DND-41 (cell line): ENCODE data around the gene LSS.

ENCODE experiments used
- ATAC-seq: fragments of 200-7000 bp; cut with Tn5 transposase; 3 replicates; pipeline ENCODE4 v1.9.1; 2021; ENCODE audit warnings: low read depth; ENCODE audit not compliant: insufficient read depth
- DNase-seq: peaks from one replicate; pipeline ENCODE4 v3.0.0-alpha.2; 2020
- H2AFZ ChIP-seq: 2 replicates; pipeline ENCODE4 v1.6.0; 2012; ENCODE audit warnings: low read depth, low read length
- H3K27ac ChIP-seq: 2 replicates; pipeline ENCODE4 v1.5.1; 2012; ENCODE audit warnings: low read length, inconsistent platforms
- H3K27me3 ChIP-seq: fragments of 200-600 bp; sonication (generic); 2 replicates; pipeline ENCODE4 v1.6.0; 2012; ENCODE audit warnings: low read length, mild to moderate bottlenecking, inconsistent platforms; ENCODE audit not compliant: insufficient read depth, poor library complexity
- H3K36me3 ChIP-seq: 2 replicates; pipeline ENCODE4 v1.5.1; 2012; ENCODE audit warnings: low read length, inconsistent platforms; ENCODE audit not compliant: insufficient read depth
- H3K4me1 ChIP-seq: 2 replicates; pipeline ENCODE4 v1.5.1; 2012; ENCODE audit warnings: mild to moderate bottlenecking, low read length; ENCODE audit not compliant: insufficient read depth
- H3K4me2 ChIP-seq: 2 replicates; pipeline ENCODE4 v1.6.0; 2012; ENCODE audit warnings: mild to moderate bottlenecking, moderate library complexity, low read length, inconsistent platforms; ENCODE audit not compliant: insufficient read depth
- H3K4me3 ChIP-seq, 2 experiments: fragments of 200-600 bp in 1 of 2; shearing (Covaris generic) in 1 of 2; 2 replicates each; pipeline ENCODE4 v1.5.1; 2012 to 2016; ENCODE audit warnings: inconsistent platforms in 2 of 2, low read length in 2 of 2, mild to moderate bottlenecking in 2 of 2, low read depth in 1 of 2, moderate library complexity in 1 of 2
- H3K79me2 ChIP-seq: 2 replicates; pipeline ENCODE4 v1.6.0; 2012; ENCODE audit warnings: low read length, inconsistent platforms; ENCODE audit not compliant: insufficient read depth
- H3K9ac ChIP-seq: 2 replicates; pipeline ENCODE4 v1.6.0; 2012; ENCODE audit warnings: low read depth, mild to moderate bottlenecking, inconsistent platforms, low read length, moderate library complexity
- H3K9me3 ChIP-seq: 2 replicates; pipeline ENCODE4 v1.5.1; 2012; ENCODE audit warnings: low read length, moderate library complexity, mild to moderate bottlenecking, inconsistent platforms; ENCODE audit not compliant: insufficient read depth, severe bottlenecking
- H4K20me1 ChIP-seq: 2 replicates; pipeline ENCODE4 v1.6.0; 2012; ENCODE audit warnings: low read length; ENCODE audit not compliant: insufficient read depth
- CTCF ChIP-seq: IDR thresholded peaks from 2 replicates; pipeline ENCODE4 v1.5.1; 2012; ENCODE audit warnings: borderline replicate concordance, low read length, moderate library complexity, mild to moderate bottlenecking; ENCODE audit not compliant: poor library complexity, severe bottlenecking; ENCODE audit errors: extremely low read depth
- EZH2 ChIP-seq: IDR thresholded peaks from 3 replicates; pipeline ENCODE4 v1.6.1; 2012; ENCODE audit warnings: borderline replicate concordance, low read depth, mild to moderate bottlenecking, moderate library complexity, low read length, inconsistent platforms; ENCODE audit not compliant: severe bottlenecking

Gene LSS

GRCh38 chr21:46159841-46160656 lies 68.5 kb downstream of the LSS start:
- Histone ChIP-seq H3K4me1 (no peaks in the 10 kb centered on the region), H2AFZ (no peak overlapping the region), H3K9me3 (peaks cover 3% of the 10 kb centered on the region), H3K27ac (no peak overlapping the region), H3K27me3 (no peaks in the 10 kb centered on the region), H3K4me2 (no peak overlapping the region), H3K79me2 (no peaks in the 10 kb centered on the region), H3K9ac (no peak overlapping the region), H4K20me1 (peaks cover 3% of the 10 kb centered on the region; the same call in 1 of the 2 replicates), H3K4me3 (no peak overlapping the region), H3K36me3 (no peaks in the 10 kb centered on the region)
- TF ChIP-seq CTCF, result no peak
- TF ChIP-seq EZH2, result no peak
- ATAC-seq (no peak), DNase-seq (no peak)

- Histone ChIP-seq H3K4me1 (no peaks in the 10 kb centered on the region), H3K9ac (no peak overlapping the region), H4K20me1 (peaks cover 3% of the 10 kb centered on the region; the same call in 1 of the 2 replicates), H3K4me2 (no peak overlapping the region), H2AFZ (no peak overlapping the region), H3K27me3 (no peaks in the 10 kb centered on the region), H3K79me2 (no peaks in the 10 kb centered on the region), H3K36me3 (no peaks in the 10 kb centered on the region), H3K27ac (no peak overlapping the region), H3K9me3 (peaks cover 3% of the 10 kb centered on the region), H3K4me3 (no peak overlapping the region)
- ATAC-seq (no peak), DNase-seq (no peak)
- TF ChIP-seq EZH2, result no peak
- no peak for TF ChIP-seq CTCF
Measured at GRCh38 chr21:46159390-46159789, 69.2 kb downstream of the LSS start.

- no peak for DNase-seq
- Histone ChIP-seq H3K4me3 (no peak overlapping the region), H3K9me3 (peaks cover 3% of the 10 kb centered on the region), H2AFZ (no peak overlapping the region), H3K27me3 (no peaks in the 10 kb centered on the region), H4K20me1 (peaks cover 3% of the 10 kb centered on the region; the same call in 1 of the 2 replicates), H3K4me1 (no peaks in the 10 kb centered on the region), H3K36me3 (no peaks in the 10 kb centered on the region), H3K79me2 (no peaks in the 10 kb centered on the region), H3K9ac (no peak overlapping the region), H3K4me2 (no peak overlapping the region), H3K27ac (no peak overlapping the region)
- no peak for ATAC-seq
- no peak for TF ChIP-seq CTCF
Measured at GRCh38 chr21:46158666-46159300, 69.8 kb downstream of the LSS start.
